Activated CD8-positive, alpha-beta memory T cell treated with anti-CD3 and anti-CD28 coated beads for 1 hour (primary cell): ENCODE measurements around the gene OR11L1.

Experiments
- DNase-seq, 2 donors: peaks; one replicate each; pipeline ENCODE4 v3.0.0-alpha.2; 2020; ENCODE audit warnings: low read depth in 1 of 2; ENCODE audit errors: extremely low read depth in 1 of 2

OR11L1 gene

GRCh38 chr1:247841796-247842195 lies at the start of gene OR11L1:
OR11L1 (minus strand) TSS chr1:247841896; CDS start chr1:247841896, 0 bp downstream.
- no peak for DNase-seq

GRCh38 chr1:247884797-247885413 lies 43.2 kb upstream of the OR11L1 start:
- no peak for DNase-seq

- no peak for DNase-seq
These were observed 41.6 kb upstream of the OR11L1 start for GRCh38 chr1:247883346-247883745.

- no peak for DNase-seq
These were observed 23.7 kb upstream of the OR11L1 start for GRCh38 chr1:247865416-247865815.

- DNase-seq: no peak
These were observed 22.9 kb upstream of the OR11L1 start for GRCh38 chr1:247864644-247865043.

GRCh38 chr1:247862756-247863155 lies 21.1 kb upstream of the OR11L1 start:
- no peak for DNase-seq

- DNase-seq: no peak
These were observed 16.4 kb upstream of the OR11L1 start for GRCh38 chr1:247857985-247858619.

- no peak for DNase-seq
These were observed 15.6 kb upstream of the OR11L1 start, which contains the start of gene TRIM58 for GRCh38 chr1:247857069-247857984. TRIM58 (plus strand) TSS chr1:247857187; CDS start chr1:247857247, 60 bp downstream.

- no peak for DNase-seq
These were observed 14.2 kb upstream of the OR11L1 start for GRCh38 chr1:247855911-247856310.

- DNase-seq: no peak
These were observed 13.3 kb upstream of the OR11L1 start for GRCh38 chr1:247854899-247855545.

- no peak for DNase-seq
These were observed 7.9 kb upstream of the OR11L1 start for GRCh38 chr1:247849616-247850015.

GRCh38 chr1:247848346-247848745 lies 6.7 kb upstream of the OR11L1 start:
- no peak for DNase-seq

GRCh38 chr1:247845693-247846017 lies 4.0 kb upstream of the OR11L1 start:
- no peak for DNase-seq

GRCh38 chr1:247845011-247845692 lies 3.5 kb upstream of the OR11L1 start:
- DNase-seq: no peak

GRCh38 chr1:247843411-247843810 lies 1.7 kb upstream of the OR11L1 start:
- no peak for DNase-seq

GRCh38 chr1:247840818-247841217 lies 878 bp downstream of the OR11L1 start:
- DNase-seq: no peak

GRCh38 chr1:247833601-247834000 lies 8.1 kb downstream of the OR11L1 start:
- DNase-seq: no peak

- DNase-seq: no peak
These were observed 12.0 kb downstream of the OR11L1 start for GRCh38 chr1:247829656-247830055.

- no peak for DNase-seq
These were observed 16.3 kb downstream of the OR11L1 start for GRCh38 chr1:247825362-247825761.

- no peak for DNase-seq
These were observed 17.7 kb downstream of the OR11L1 start, which contains the start of gene OR14A16 for GRCh38 chr1:247824023-247824422. OR14A16 (minus strand) TSS chr1:247824119; CDS start chr1:247815729, 8,390 bp downstream.

GRCh38 chr1:247822060-247822459 lies 19.6 kb downstream of the OR11L1 start:
- no peak for DNase-seq
